PFSK-1 (cell line): ENCODE data around the gene THEM5.

Source experiments
- POLR2AphosphoS5 ChIP-seq: IDR thresholded peaks from 2 replicates; pipeline ENCODE4 v1.6.1; 2012; ENCODE audit warnings: low read depth, mild to moderate bottlenecking, control low read depth, low read length, moderate library complexity
- SIN3A ChIP-seq: IDR thresholded peaks from 2 replicates; pipeline ENCODE4 v1.6.1; 2012; ENCODE audit warnings: mild to moderate bottlenecking, low read length, moderate library complexity, borderline replicate concordance; ENCODE audit not compliant: insufficient read depth
- TAF1 ChIP-seq: IDR thresholded peaks from 2 replicates; pipeline ENCODE4 v1.6.1; 2012; ENCODE audit warnings: low read length, control low read depth, borderline replicate concordance; ENCODE audit not compliant: insufficient read depth
- TF ChIP-seq, protein P1 (sequence below), 2 experiments: IDR thresholded peaks; 2 replicates each; pipeline versions ENCODE4 v1.6.1 to v1.8.0; 2011 to 2012; ENCODE audit warnings: low read depth in 2 of 2, low read length in 2 of 2, control low read depth in 1 of 2, inconsistent platforms in 1 of 2, mild to moderate bottlenecking in 1 of 2, moderate library complexity in 1 of 2; ENCODE audit not compliant: insufficient read depth in 1 of 2

DNA sequence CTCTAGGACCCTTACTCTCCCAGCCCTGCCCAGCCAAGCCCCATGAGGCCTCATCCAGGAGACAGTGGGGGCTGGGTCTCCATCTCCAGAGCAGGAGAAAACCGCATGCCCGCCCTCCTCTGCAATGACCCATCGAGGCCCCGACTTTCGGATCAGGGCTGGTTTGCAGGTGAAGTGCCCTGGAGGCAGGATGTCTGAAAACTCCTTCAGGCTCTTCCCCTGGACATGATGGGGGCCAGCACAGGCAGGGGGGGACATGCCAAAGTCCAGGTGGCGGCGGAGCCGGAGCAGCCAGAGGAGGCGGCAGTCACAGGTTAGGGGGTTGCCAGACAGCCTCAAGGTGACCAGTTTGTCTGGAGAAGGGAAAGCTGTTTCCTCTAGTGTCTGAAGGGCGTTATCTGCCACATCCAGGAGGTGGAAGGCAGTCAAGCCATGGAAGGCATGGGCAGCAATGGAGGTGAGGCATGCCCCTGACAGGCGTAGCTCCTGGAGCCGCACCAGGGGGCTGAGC, 52.1 kb downstream of the THEM5 start:
- TF ChIP-seq TAF1 (no peak), POLR2AphosphoS5 (no peak), SIN3A (no peak)
- TF ChIP-seq, protein P1, sequence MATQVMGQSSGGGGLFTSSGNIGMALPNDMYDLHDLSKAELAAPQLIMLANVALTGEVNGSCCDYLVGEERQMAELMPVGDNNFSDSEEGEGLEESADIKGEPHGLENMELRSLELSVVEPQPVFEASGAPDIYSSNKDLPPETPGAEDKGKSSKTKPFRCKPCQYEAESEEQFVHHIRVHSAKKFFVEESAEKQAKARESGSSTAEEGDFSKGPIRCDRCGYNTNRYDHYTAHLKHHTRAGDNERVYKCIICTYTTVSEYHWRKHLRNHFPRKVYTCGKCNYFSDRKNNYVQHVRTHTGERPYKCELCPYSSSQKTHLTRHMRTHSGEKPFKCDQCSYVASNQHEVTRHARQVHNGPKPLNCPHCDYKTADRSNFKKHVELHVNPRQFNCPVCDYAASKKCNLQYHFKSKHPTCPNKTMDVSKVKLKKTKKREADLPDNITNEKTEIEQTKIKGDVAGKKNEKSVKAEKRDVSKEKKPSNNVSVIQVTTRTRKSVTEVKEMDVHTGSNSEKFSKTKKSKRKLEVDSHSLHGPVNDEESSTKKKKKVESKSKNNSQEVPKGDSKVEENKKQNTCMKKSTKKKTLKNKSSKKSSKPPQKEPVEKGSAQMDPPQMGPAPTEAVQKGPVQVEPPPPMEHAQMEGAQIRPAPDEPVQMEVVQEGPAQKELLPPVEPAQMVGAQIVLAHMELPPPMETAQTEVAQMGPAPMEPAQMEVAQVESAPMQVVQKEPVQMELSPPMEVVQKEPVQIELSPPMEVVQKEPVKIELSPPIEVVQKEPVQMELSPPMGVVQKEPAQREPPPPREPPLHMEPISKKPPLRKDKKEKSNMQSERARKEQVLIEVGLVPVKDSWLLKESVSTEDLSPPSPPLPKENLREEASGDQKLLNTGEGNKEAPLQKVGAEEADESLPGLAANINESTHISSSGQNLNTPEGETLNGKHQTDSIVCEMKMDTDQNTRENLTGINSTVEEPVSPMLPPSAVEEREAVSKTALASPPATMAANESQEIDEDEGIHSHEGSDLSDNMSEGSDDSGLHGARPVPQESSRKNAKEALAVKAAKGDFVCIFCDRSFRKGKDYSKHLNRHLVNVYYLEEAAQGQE (IDR thresholded peaks at IDR 0.05; ENCODE audit: insufficient read depth in 1 of 2, low read depth in 2 of 2, low read length in 2 of 2) = no peak
